Esophagus muscularis mucosa (tissue), 3 donors: ENCODE data around the gene ANKS1B.

ENCODE experiments used
- CTCF ChIP-seq, 3 experiments: fragments of 200-600 bp in 2 of 3; fragments of 450-650 bp in 1 of 3; sonication (generic) in 2 of 3; IDR thresholded peaks; one replicate each; pipeline ENCODE4 v1.5.1; 2017 to 2019; ENCODE audit warnings: antibody characterized with exemption in 3 of 3, mild to moderate bottlenecking in 2 of 3, moderate library complexity in 1 of 3
- EP300 ChIP-seq: sonication (generic); formaldehyde crosslinking; IDR thresholded peaks from one replicate; pipeline ENCODE4 v1.6.1; 2017; ENCODE audit warnings: antibody characterized with exemption

GRCh38 chr12:98893675-98894411 lies 1090.9 kb downstream of the ANKS1B start:
- TF ChIP-seq EP300 = no peak
- no peak for TF ChIP-seq CTCF (IDR thresholded peaks at IDR 0.05)
